Coronary artery (tissue), 2 donors: ENCODE results near the gene UBE3C.

Experiments used
- DNase-seq: peaks from one replicate; pipeline ENCODE4 v3.0.0-alpha.2; 2017; ENCODE audit warnings: low spot score
- H3K27ac ChIP-seq, 2 donors: fragments of 200-600 bp; sonication (generic); one replicate each; pipeline ENCODE4 v1.5.1; 2016 to 2019
- H3K4me3 ChIP-seq: fragments of 200-600 bp; sonication (generic); 2 replicates; pipeline ENCODE4 v1.5.1; 2016; ENCODE audit warnings: mild to moderate bottlenecking, moderate library complexity
- CTCF ChIP-seq: fragments of 200-600 bp; sonication (generic); IDR thresholded peaks from one replicate; pipeline ENCODE4 v1.5.1; 2019; ENCODE audit warnings: antibody characterized with exemption

UBE3C gene

GRCh38 chr7:157281221-157281998, 142.7 kb downstream of the UBE3C start:
- Histone ChIP-seq H3K4me3 (no peak overlapping the region), H3K27ac (no peak overlapping the region)
- DNase-seq: no peak
- no peak for TF ChIP-seq CTCF

- DNase-seq: no peak
- H3K27ac ChIP-seq: no peak overlapping the region
- no peak for TF ChIP-seq CTCF
- no peak overlapping the region for H3K4me3 ChIP-seq
Measured at GRCh38 chr7:157282141-157282801, 143.5 kb downstream of the UBE3C start.

GRCh38 chr7:157284229-157285014, 145.7 kb downstream of the UBE3C start:
- Histone ChIP-seq H3K4me3 (no peak overlapping the region), H3K27ac (no peak overlapping the region)
- no peak for TF ChIP-seq CTCF
- DNase-seq: no peak

- no peak for TF ChIP-seq CTCF
- H3K4me3 ChIP-seq: no peak overlapping the region
- DNase-seq: no peak
- no peak overlapping the region for H3K27ac ChIP-seq
Measured at GRCh38 chr7:157291404-157292080, 152.8 kb downstream of the UBE3C start.

- H3K27ac ChIP-seq: no peak overlapping the region
- TF ChIP-seq CTCF: no peak
- no peak for DNase-seq
- no peak overlapping the region for H3K4me3 ChIP-seq
Measured at GRCh38 chr7:157292258-157292657, 153.5 kb downstream of the UBE3C start.

- H3K27ac ChIP-seq: no peak overlapping the region
- no peak for TF ChIP-seq CTCF
- DNase-seq: no peak
- no peak overlapping the region for H3K4me3 ChIP-seq
Measured at GRCh38 chr7:157292770-157293412, 154.2 kb downstream of the UBE3C start.
